Measurements from ENCODE around the gene S100A6.
A peak's percentile ranks its signal among the peaks of the same experiment; 100 is the strongest.

Gene S100A6

GRCh38 chr1:153493343-153493960 is 42.3 kb downstream of the S100A6 start:
- peak in 1 of 5 experiments; percentile 56 for DNase-seq

- peak in 1 of 5 experiments; percentile 48 for DNase-seq
Measured at GRCh38 chr1:153490272-153491051, 45.3 kb downstream of the S100A6 start.

GRCh38 chr1:153488731-153489130 is 47.1 kb downstream of the S100A6 start:
- no peak for DNase-seq

- DNase-seq, result no peak
Measured at GRCh38 chr1:153487707-153488106, 48.1 kb downstream of the S100A6 start.

- DNase-seq, result no peak
Measured at GRCh38 chr1:153485863-153486262, 49.9 kb downstream of the S100A6 start.

All from T-helper 2 cell (primary cell).